Activated CD8-positive, alpha-beta T cell treated with anti-CD3 and anti-CD28 coated beads for 36 hours (primary cell): ENCODE data around the gene TMEM161B. TPM values are rescaled to one million over a fixed set of nuclear protein-coding genes. Genes with fewer than 3 reads are reported as not detected.

Source experiments
- ATAC-seq: fragments of 200-7000 bp; cut with Tn5 transposase; one replicate; pipeline ENCODE4 v1.10.0; 2021; ENCODE audit warnings: mild to moderate bottlenecking, moderate library complexity
- CTCF ChIA-PET: fragments of 350-600 bp; sonication (Branson Sonifier 250); formaldehyde crosslinking; loops from one replicate; lab custom pipeline; 2021; ENCODE audit warnings: antibody characterized with exemption; lab: Charles Lee
- POLR2A ChIA-PET: fragments of 350-600 bp; sonication (Branson Sonifier 250); formaldehyde crosslinking; loops from one replicate; lab custom pipeline; 2021; ENCODE audit warnings: antibody characterized with exemption; lab: Charles Lee
- DNase-seq: peaks from one replicate; pipeline ENCODE4 v3.0.0-alpha.2; 2020
- H3K27ac Mint-ChIP-seq: one replicate; pipeline ENCODE4 v1.8.0; 2021; ENCODE audit warnings: mild to moderate bottlenecking, mixed read lengths
- H3K27me3 Mint-ChIP-seq: one replicate; pipeline ENCODE4 v1.8.0; 2021; ENCODE audit warnings: mixed read lengths
- H3K36me3 Mint-ChIP-seq: one replicate; pipeline ENCODE4 v1.8.0; 2021; ENCODE audit warnings: low read depth, mixed read lengths
- H3K4me1 Mint-ChIP-seq: one replicate; pipeline ENCODE4 v1.8.0; 2021; ENCODE audit warnings: low read depth, mixed read lengths
- H3K4me3 Mint-ChIP-seq: one replicate; pipeline ENCODE4 v1.8.0; 2021; ENCODE audit warnings: mild to moderate bottlenecking, moderate library complexity, mixed read lengths
- H3K9me3 Mint-ChIP-seq: one replicate; pipeline ENCODE4 v1.8.0; 2021; ENCODE audit warnings: mixed read lengths
- CTCF ChIP-seq: fragments of 200-600 bp; IDR thresholded peaks from one replicate; pipeline ENCODE4 v1.8.0; 2022; ENCODE audit warnings: antibody characterized with exemption, mild to moderate bottlenecking
- intact Hi-C: fragments of 100-400 bp; cut with micrococcal nuclease; formaldehyde crosslinking; loops from one replicate; pipeline ENCODE4 v1.10.0; 2022
- total RNA-seq, 2 experiments: library from RNA; stranded (reverse); gene quantifications; one replicate each; pipeline ENCODE4 v1.2.3, GENCODE V29; 2021

TMEM161B gene
- total RNA-seq, 2 experiments from 2014 or later, result 20.6 to 21.5 TPM

GRCh38 chr5:88262116-88262515, 6.5 kb downstream of the TMEM161B start:
- intact Hi-C loops, result loop anchor here (10.0 kb wide), 1 partner anchor 413 kb away; no protein-coding TSS in a partner anchor
- no peak for TF ChIP-seq CTCF
- ChIA-PET POLR2A (no interaction called here), CTCF (no interaction called here)
- H3K36me3 Mint-ChIP-seq, result peaks cover 52% of the 10 kb centered on the region
- peaks cover 45% of the 10 kb centered on the region for H3K4me1 Mint-ChIP-seq
- DNase-seq (no peak), ATAC-seq (no peak)
- no peaks in the 10 kb centered on the region for H3K27me3 Mint-ChIP-seq
- peaks cover 4% of the 10 kb centered on the region for H3K9me3 Mint-ChIP-seq
- H3K27ac Mint-ChIP-seq, result no peak overlapping the region
- H3K4me3 Mint-ChIP-seq, result no peak overlapping the region

GRCh38 chr5:88258636-88259035, 10.0 kb downstream of the TMEM161B start:
- ChIA-PET POLR2A (interaction anchor here (1.0 kb wide), 1 partner anchor 9 kb away, joined by 3 read pairs; no protein-coding TSS in a partner anchor), CTCF (no interaction called here)

GRCh38 chr5:88256872-88257271, 11.8 kb downstream of the TMEM161B start:
- ChIA-PET CTCF (no interaction called here), POLR2A (no interaction called here)
- no peak for TF ChIP-seq CTCF
- intact Hi-C loops, result loop anchor here (10.0 kb wide), 2 partner anchors 52 to 112 kb away; no protein-coding TSS in a partner anchor
- no peaks in the 10 kb centered on the region for H3K9me3 Mint-ChIP-seq
- no peak for DNase-seq
- no peak overlapping the region for H3K27ac Mint-ChIP-seq
- peaks cover 50% of the 10 kb centered on the region for H3K4me1 Mint-ChIP-seq
- peaks cover 38% of the 10 kb centered on the region for H3K36me3 Mint-ChIP-seq
- H3K4me3 Mint-ChIP-seq, result no peak overlapping the region
- H3K27me3 Mint-ChIP-seq, result no peaks in the 10 kb centered on the region
- no peak for ATAC-seq

More at GRCh38 chr5:88258636-88259035, 10.0 kb downstream of the TMEM161B start:
- intact Hi-C loops, result loop anchor here (10.0 kb wide), 2 partner anchors 54 to 114 kb away; no protein-coding TSS in a partner anchor
- Mint-ChIP-seq H3K4me1 (peaks cover 46% of the 10 kb centered on the region), H3K9me3 (no peaks in the 10 kb centered on the region), H3K27me3 (no peaks in the 10 kb centered on the region), H3K36me3 (peaks cover 37% of the 10 kb centered on the region), H3K4me3 (no peak overlapping the region), H3K27ac (no peak overlapping the region)
- ATAC-seq (no peak), DNase-seq (no peak)
- no peak for TF ChIP-seq CTCF

GRCh38 chr5:88256037-88256436, 12.6 kb downstream of the TMEM161B start:
- H3K9me3 Mint-ChIP-seq, result no peaks in the 10 kb centered on the region
- ATAC-seq, result no peak
- H3K27me3 Mint-ChIP-seq, result no peaks in the 10 kb centered on the region

More at GRCh38 chr5:88256037-88256436, 12.6 kb downstream of the TMEM161B start:
- CTCF ChIA-PET, result no interaction called here
- peaks cover 50% of the 10 kb centered on the region for H3K4me1 Mint-ChIP-seq
- no peak overlapping the region for H3K4me3 Mint-ChIP-seq
- TF ChIP-seq CTCF, result no peak
- POLR2A ChIA-PET, result interaction anchor here (0.6 kb wide), 1 partner anchor 12 kb away, joined by 3 read pairs; no protein-coding TSS in a partner anchor
- H3K27ac Mint-ChIP-seq, result no peak overlapping the region
- intact Hi-C loops, result loop anchor here (10.0 kb wide), 2 partner anchors 51 to 111 kb away; no protein-coding TSS in a partner anchor
- no peak for DNase-seq
- H3K36me3 Mint-ChIP-seq, result peaks cover 32% of the 10 kb centered on the region
